Astrocyte of the cerebellum (primary cell): ENCODE data around the gene KCNJ9.
"Not testable (repeated sequence)": the region's sequence is repeated elsewhere in the genome, so short reads cannot be mapped to it uniquely, and the experiment has no call there.

Experiments used
- DNase-seq: peaks from one replicate; pipeline ENCODE4 v3.0.0-alpha.2; 2011; ENCODE audit warnings: low read depth
- H3K4me3 ChIP-seq: 2 replicates; pipeline ENCODE4 v1.5.1; 2011; ENCODE audit warnings: mild to moderate bottlenecking, low read depth, low read length, moderate library complexity
- in situ Hi-C: cut with HindIII; loops from 2 replicates; pipeline ENCODE4 v1.10.0; 2017; ENCODE audit warnings: low sequenced_read_pairs
- TF ChIP-seq, protein P1 (sequence below): IDR thresholded peaks from 2 replicates; pipeline ENCODE4 v1.5.1; 2012; ENCODE audit warnings: low read length, low read depth, moderate library complexity, mild to moderate bottlenecking; ENCODE audit errors: missing control alignments

KCNJ9 gene

DNA sequence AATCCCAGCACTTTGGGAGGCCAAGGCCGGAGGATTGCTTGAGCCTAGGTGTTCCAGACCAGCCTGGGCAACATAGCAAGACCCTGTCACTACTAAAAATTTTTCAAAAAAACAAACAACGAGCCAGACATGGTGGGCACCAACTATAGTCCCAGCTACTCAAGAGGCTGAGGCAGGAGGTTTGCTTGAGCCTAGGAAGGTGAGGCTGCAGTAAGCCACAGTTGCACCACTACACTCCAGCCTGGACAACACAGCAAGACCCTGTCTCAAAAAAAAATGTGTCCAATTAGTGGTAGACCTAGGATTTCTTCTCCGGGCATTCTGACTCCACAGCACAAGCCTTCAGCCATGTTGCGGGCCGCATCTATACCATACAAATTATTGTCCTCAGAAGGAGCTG lies 23.8 kb downstream of the KCNJ9 start:
- TF ChIP-seq, protein P1, sequence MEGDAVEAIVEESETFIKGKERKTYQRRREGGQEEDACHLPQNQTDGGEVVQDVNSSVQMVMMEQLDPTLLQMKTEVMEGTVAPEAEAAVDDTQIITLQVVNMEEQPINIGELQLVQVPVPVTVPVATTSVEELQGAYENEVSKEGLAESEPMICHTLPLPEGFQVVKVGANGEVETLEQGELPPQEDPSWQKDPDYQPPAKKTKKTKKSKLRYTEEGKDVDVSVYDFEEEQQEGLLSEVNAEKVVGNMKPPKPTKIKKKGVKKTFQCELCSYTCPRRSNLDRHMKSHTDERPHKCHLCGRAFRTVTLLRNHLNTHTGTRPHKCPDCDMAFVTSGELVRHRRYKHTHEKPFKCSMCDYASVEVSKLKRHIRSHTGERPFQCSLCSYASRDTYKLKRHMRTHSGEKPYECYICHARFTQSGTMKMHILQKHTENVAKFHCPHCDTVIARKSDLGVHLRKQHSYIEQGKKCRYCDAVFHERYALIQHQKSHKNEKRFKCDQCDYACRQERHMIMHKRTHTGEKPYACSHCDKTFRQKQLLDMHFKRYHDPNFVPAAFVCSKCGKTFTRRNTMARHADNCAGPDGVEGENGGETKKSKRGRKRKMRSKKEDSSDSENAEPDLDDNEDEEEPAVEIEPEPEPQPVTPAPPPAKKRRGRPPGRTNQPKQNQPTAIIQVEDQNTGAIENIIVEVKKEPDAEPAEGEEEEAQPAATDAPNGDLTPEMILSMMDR: no peak
- in situ Hi-C loops: loop anchor here (5.0 to 10.0 kb wide), 2 partner anchors 112 to 190 kb away; no protein-coding TSS in a partner anchor
- no peak overlapping the region for H3K4me3 ChIP-seq
- no peak for DNase-seq

DNA sequence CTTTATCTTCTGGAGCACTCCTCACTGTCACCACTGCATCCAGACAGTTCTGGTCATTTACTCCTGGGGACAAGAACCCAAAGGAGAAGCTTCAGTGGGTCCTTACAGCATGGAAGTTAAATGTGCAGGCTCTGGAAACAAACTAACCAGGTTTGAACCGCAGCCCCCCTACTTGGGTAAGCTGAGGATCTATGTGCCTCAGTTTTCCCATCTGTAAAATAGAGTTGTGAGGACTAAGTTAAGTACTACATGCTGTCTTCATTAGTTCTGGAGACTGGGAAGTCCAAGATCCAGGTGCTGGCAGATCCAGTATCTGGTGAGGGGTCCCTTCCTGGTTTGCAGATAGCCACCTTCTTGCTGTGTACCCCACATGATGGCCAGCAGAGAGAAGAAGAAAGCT lies 26.2 kb downstream of the KCNJ9 start:
- no peak for DNase-seq
- H3K4me3 ChIP-seq: no peak overlapping the region
- in situ Hi-C loops: loop anchor here (5.0 to 10.0 kb wide), 2 partner anchors 110 to 187 kb away; no protein-coding TSS in a partner anchor
- TF ChIP-seq, protein P1: no peak

DNA sequence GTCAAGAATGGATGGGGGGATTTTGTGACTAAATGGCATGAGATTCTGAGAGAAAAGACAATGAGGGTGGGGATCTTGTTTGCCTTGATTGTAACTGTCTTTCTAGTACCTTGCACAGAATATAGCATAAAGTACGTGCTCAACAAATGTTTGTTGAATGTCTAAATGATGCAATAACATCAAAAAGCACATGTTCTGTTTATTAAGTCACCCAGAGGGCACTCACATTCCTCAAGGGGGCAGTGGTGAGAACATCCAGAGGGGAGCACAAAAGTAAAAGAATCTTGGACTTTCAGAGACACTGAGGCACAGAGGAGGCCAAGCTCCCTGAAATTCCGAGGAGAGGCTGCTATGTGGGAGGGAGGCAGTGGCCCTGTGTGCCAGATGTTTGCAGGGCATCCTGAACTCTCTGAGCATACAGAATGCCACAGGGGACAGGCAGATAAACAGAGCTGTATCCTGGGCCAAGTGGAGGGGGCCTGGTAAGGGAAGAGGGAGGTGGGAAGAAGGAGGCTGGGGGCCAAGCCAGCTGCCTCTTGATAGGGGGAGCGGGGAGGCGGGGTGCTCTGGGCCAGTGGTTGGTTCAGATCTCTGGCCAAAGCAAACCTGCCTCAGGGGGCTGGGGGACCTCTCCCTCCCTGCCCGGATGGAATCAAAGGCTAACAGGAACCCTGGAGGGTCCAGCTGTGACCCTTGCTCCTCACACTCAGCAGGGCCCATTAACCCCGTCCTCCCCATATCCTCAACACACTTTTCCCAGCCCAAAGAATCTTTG lies 27.7 kb downstream of the KCNJ9 start:
- in situ Hi-C loops: loop anchor here (5.0 to 10.0 kb wide), 2 partner anchors 108 to 186 kb away; no protein-coding TSS in a partner anchor
- TF ChIP-seq, protein P1: peak; percentile 72
- no peak overlapping the region for H3K4me3 ChIP-seq
- DNase-seq: peak; percentile 31

DNA sequence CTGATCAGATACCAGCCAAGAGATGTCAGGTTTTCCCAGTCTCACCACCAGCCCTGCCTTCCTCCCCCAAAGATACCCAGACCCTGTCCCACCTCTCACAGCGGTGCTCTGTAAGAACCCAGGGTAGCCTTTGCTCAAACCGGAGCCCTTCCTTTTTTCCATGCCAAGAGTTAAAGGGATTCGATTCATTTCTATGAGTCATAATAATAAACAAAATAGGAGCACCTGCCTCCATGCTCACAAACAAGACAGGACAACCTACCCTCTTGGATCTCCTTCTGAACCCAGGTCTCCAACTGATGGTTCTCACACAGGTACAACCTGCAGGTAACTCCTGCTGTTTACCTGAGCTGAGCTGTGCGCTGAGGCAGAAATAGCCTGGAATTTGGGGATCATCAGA lies 28.3 kb downstream of the KCNJ9 start:
- TF ChIP-seq, protein P1: no peak
- in situ Hi-C loops: loop anchor here (5.0 to 10.0 kb wide), 2 partner anchors 108 to 185 kb away; no protein-coding TSS in a partner anchor
- H3K4me3 ChIP-seq: no peak overlapping the region
- peak; percentile 13 for DNase-seq

DNA sequence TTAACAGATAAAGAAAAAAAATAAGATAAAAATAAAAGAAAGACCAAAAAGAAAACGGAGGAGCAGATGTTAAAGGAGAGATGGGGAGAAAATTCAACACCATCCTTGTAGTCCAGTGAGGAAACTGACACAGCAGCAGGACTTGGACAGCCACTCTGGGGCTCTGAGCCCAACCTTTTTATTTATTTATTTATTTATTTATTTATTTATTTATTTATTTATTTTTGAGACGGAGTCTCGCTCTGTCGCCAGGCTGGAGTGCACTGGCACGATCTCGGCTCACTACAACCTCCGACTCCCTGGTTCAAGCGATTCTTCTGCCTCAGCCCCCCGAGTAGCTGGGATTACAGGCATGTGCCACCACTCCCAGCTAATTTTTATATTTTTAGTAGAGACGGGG lies 30.1 kb downstream of the KCNJ9 start:
- DNase-seq, H3K4me3 ChIP-seq, in situ Hi-C loops: not testable (repeated sequence)

DNA sequence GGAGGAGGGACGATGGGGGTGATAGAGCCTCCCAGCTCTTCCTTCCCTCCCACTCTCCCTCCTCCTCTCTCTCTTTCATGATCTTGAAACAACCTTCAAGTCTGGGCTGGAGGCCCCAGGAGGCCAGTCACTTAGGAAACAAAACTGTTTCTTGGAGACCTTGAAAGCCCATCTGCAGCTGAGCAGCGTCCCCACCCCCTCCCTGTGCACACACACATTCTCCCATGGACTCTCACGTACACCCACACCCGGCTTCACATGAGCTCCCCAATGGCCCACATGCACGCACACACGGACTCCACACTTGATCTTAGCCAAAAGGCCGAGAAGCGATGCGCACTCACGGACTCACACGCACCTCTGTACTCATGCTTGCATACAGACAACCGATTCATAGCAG lies 31.0 kb downstream of the KCNJ9 start:
- no peak overlapping the region for H3K4me3 ChIP-seq
- TF ChIP-seq, protein P1: no peak
- DNase-seq: no peak
- in situ Hi-C loops: no loop called here

DNA sequence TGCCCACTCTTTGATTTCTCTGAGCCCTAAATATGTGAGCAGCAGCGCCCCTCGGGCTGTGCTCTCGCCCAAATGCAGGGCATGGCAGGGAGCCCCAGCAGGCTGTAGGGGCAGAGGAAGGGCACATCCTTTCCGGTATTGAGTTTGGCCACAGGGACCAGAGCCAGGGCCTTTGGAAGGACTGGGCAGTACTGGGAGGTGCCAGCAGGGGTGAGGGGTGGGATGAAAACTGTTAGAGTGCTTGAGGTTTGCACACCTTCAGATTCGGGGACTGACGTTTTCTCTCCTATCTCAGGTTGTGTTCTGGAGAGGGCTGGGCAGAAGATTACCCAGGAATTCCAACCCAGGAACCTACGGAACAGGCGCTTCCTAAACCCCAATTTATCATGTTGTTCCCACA lies 32.1 kb downstream of the KCNJ9 start:
- no peak for DNase-seq
- TF ChIP-seq, protein P1: peak; percentile 23
- in situ Hi-C loops: no loop called here
- H3K4me3 ChIP-seq: no peak overlapping the region
